Activated CD8-positive, alpha-beta T cell treated with anti-CD3 and anti-CD28 coated beads for 36 hours (primary cell): Measurements from ENCODE around the gene MYCBPAP. TPM values are rescaled to one million over a fixed set of nuclear protein-coding genes. Genes with fewer than 3 reads are reported as not detected.

Source experiments
- ATAC-seq: fragments of 200-7000 bp; cut with Tn5 transposase; one replicate; pipeline ENCODE4 v1.10.0; 2021; ENCODE audit warnings: mild to moderate bottlenecking, moderate library complexity
- CTCF ChIA-PET: fragments of 350-600 bp; sonication (Branson Sonifier 250); formaldehyde crosslinking; loops from one replicate; lab custom pipeline; 2021; ENCODE audit warnings: antibody characterized with exemption; lab: Charles Lee
- POLR2A ChIA-PET: fragments of 350-600 bp; sonication (Branson Sonifier 250); formaldehyde crosslinking; loops from one replicate; lab custom pipeline; 2021; ENCODE audit warnings: antibody characterized with exemption; lab: Charles Lee
- DNase-seq: peaks from one replicate; pipeline ENCODE4 v3.0.0-alpha.2; 2020
- H3K27ac Mint-ChIP-seq: one replicate; pipeline ENCODE4 v1.8.0; 2021; ENCODE audit warnings: mild to moderate bottlenecking, mixed read lengths
- H3K27me3 Mint-ChIP-seq: one replicate; pipeline ENCODE4 v1.8.0; 2021; ENCODE audit warnings: mixed read lengths
- H3K36me3 Mint-ChIP-seq: one replicate; pipeline ENCODE4 v1.8.0; 2021; ENCODE audit warnings: low read depth, mixed read lengths
- H3K4me1 Mint-ChIP-seq: one replicate; pipeline ENCODE4 v1.8.0; 2021; ENCODE audit warnings: low read depth, mixed read lengths
- H3K4me3 Mint-ChIP-seq: one replicate; pipeline ENCODE4 v1.8.0; 2021; ENCODE audit warnings: mild to moderate bottlenecking, moderate library complexity, mixed read lengths
- H3K9me3 Mint-ChIP-seq: one replicate; pipeline ENCODE4 v1.8.0; 2021; ENCODE audit warnings: mixed read lengths
- intact Hi-C: fragments of 100-400 bp; cut with micrococcal nuclease; formaldehyde crosslinking; loops from one replicate; pipeline ENCODE4 v1.10.0; 2022
- total RNA-seq, 2 experiments: library from RNA; stranded (reverse); gene quantifications; one replicate each; pipeline ENCODE4 v1.2.3, GENCODE V29; 2021
- TF ChIP-seq, protein P1 (sequence below): fragments of 200-600 bp; IDR thresholded peaks from one replicate; pipeline ENCODE4 v1.8.0; 2022; ENCODE audit warnings: antibody characterized with exemption, mild to moderate bottlenecking

The MYCBPAP gene
- total RNA-seq, 2 experiments from 2014 or later, result 6.7 to 6.9 TPM

DNA sequence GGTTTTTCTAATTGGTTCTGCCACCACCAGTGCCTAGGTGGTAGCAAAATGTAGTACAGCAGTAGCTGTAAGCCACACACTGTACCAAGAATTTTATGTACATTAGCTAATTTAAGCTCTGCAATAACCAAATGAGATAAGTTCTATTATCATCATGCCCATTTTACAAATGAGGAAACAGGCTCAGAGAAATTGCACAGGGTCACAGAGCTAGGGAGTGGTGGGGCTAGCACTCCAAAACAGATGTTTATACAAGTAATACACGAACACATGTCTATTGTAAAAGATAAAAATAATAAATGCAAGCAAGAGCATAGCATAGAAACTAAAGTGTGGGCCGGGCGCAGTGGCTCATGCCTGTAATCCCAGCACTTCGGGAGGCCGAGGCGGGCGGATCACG lies 16.0 kb upstream of the MYCBPAP start:
- TF ChIP-seq, protein P1, sequence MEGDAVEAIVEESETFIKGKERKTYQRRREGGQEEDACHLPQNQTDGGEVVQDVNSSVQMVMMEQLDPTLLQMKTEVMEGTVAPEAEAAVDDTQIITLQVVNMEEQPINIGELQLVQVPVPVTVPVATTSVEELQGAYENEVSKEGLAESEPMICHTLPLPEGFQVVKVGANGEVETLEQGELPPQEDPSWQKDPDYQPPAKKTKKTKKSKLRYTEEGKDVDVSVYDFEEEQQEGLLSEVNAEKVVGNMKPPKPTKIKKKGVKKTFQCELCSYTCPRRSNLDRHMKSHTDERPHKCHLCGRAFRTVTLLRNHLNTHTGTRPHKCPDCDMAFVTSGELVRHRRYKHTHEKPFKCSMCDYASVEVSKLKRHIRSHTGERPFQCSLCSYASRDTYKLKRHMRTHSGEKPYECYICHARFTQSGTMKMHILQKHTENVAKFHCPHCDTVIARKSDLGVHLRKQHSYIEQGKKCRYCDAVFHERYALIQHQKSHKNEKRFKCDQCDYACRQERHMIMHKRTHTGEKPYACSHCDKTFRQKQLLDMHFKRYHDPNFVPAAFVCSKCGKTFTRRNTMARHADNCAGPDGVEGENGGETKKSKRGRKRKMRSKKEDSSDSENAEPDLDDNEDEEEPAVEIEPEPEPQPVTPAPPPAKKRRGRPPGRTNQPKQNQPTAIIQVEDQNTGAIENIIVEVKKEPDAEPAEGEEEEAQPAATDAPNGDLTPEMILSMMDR, result no peak
- H3K27ac Mint-ChIP-seq, result no peak overlapping the region
- H3K9me3 Mint-ChIP-seq, result no peaks in the 10 kb centered on the region
- ATAC-seq (no peak), DNase-seq (no peak)
- POLR2A ChIA-PET, result no interaction called here
- no peaks in the 10 kb centered on the region for H3K36me3 Mint-ChIP-seq
- no peaks in the 10 kb centered on the region for H3K27me3 Mint-ChIP-seq
- H3K4me3 Mint-ChIP-seq, result no peak overlapping the region
- CTCF ChIA-PET, result interaction anchor here (0.7 to 2.0 kb wide), 4 partner anchors 9 to 573 kb away, joined by 3 to 8 read pairs (median 4); partner anchors contain the start of gene RSAD1
- intact Hi-C loops, result no loop called here
- no peaks in the 10 kb centered on the region for H3K4me1 Mint-ChIP-seq

DNA sequence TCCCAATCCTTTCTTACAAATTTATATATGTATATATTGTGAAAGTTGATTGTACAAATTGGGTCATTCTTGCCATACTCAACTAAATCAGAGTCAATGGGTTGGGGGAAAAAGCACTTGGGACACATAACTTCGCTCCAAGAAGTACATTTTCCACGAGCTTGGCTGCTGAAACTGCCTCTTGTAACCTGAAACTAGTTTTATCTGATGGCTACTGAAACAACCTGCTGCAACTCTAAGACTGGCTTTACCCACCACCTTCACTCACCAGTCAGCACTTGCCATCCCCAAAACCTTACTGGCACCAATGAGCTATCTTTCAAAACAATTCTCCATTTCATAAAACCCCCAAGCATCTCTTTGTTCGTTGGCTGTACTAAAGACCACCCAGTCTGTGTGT lies 14.5 kb upstream of the MYCBPAP start:
- intact Hi-C loops, result no loop called here
- ATAC-seq (no peak), DNase-seq (no peak)
- ChIA-PET POLR2A (interaction anchor here (1.0 kb wide), 1 partner anchor 11 kb away, joined by 3 read pairs; no protein-coding TSS in a partner anchor), CTCF (interaction anchor here (0.8 to 2.0 kb wide), 5 partner anchors 7 to 18 kb away, joined by 3 to 8 read pairs (median 4); partner anchors contain the start of gene RSAD1)
- H3K27ac Mint-ChIP-seq, result no peak overlapping the region
- no peaks in the 10 kb centered on the region for H3K36me3 Mint-ChIP-seq
- no peak overlapping the region for H3K4me3 Mint-ChIP-seq
- TF ChIP-seq, protein P1, result no peak
- H3K9me3 Mint-ChIP-seq, result no peaks in the 10 kb centered on the region
- H3K4me1 Mint-ChIP-seq, result no peaks in the 10 kb centered on the region
- no peaks in the 10 kb centered on the region for H3K27me3 Mint-ChIP-seq

DNA sequence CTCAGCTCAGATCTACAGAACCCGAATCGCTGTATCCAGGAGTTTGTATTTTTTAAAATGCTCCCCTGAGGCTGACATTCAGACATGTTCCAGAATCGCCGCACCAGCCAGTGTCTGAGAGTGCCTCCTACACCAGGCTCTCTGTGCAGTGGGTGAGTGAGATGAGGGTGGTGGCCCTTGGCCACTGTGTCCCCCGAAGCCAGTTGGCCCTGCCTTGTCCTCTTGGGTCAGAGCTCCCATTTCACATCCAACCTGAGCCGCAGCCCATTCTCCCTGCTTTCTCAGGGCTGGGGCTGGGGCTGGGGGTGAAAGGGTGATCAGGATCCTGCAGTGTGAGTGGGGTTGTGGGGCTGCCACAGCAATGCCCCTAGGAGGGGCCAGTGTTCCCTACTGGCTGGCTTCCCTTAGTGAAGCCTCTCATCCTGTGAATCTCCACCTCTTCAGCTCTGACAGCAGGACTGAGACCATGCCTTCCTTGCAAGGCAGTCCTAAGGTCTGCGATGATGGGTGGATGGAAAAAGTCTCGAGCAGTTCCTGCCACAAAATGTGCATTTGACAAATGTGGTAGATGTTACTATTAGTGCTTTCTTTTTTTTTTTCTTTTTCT lies 12.9 kb upstream of the MYCBPAP start:
- POLR2A ChIA-PET, result interaction anchor here (1.1 kb wide), 1 partner anchor 11 kb away, joined by 3 read pairs; no protein-coding TSS in a partner anchor
- Mint-ChIP-seq H3K27ac (no peak overlapping the region), H3K27me3 (no peaks in the 10 kb centered on the region), H3K4me3 (no peak overlapping the region), H3K9me3 (no peaks in the 10 kb centered on the region), H3K36me3 (no peaks in the 10 kb centered on the region), H3K4me1 (no peaks in the 10 kb centered on the region)
- TF ChIP-seq, protein P1, result no peak
- CTCF ChIA-PET, result interaction anchor here (1.4 kb wide), 1 partner anchor 12 kb away, joined by 6 read pairs; no protein-coding TSS in a partner anchor
- DNase-seq (no peak), ATAC-seq (no peak)
- intact Hi-C loops, result no loop called here

DNA sequence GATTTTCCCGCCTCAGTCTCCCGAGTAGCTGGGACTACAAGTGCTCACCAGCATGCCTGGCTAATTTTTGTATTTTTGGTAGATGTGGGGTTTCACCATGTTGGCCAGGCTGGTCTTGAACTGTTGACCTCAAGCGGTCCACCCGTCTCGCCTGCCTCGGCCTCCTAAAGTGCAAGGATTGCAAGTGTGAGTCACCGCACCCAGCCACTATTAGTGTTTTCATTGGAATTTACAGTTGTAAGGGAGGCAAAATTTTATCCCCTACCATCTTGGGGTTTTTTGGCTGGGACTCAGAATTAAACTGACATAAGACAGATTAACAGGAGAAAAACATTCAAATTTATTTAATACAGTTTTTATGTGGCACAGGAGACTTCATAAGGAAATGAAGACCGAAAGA lies 12.3 kb upstream of the MYCBPAP start:
- ATAC-seq, result no peak
- intact Hi-C loops, result no loop called here
- no peak for DNase-seq
- H3K27ac Mint-ChIP-seq, result no peak overlapping the region
- H3K36me3 Mint-ChIP-seq, result no peaks in the 10 kb centered on the region
- POLR2A ChIA-PET, result interaction anchor here (1.1 kb wide), 1 partner anchor 11 kb away, joined by 3 read pairs; no protein-coding TSS in a partner anchor
- no peaks in the 10 kb centered on the region for H3K9me3 Mint-ChIP-seq
- CTCF ChIA-PET, result interaction anchor here (1.4 kb wide), 1 partner anchor 12 kb away, joined by 6 read pairs; no protein-coding TSS in a partner anchor
- TF ChIP-seq, protein P1, result no peak
- no peak overlapping the region for H3K4me3 Mint-ChIP-seq
- no peaks in the 10 kb centered on the region for H3K4me1 Mint-ChIP-seq
- H3K27me3 Mint-ChIP-seq, result no peaks in the 10 kb centered on the region
